Adrenal gland (tissue), 12 donors: Measurements from ENCODE around the gene GAR1. TPM values are rescaled to one million over a fixed set of nuclear protein-coding genes. Genes with fewer than 3 reads are reported as not detected.

ENCODE experiments used
- DNase-seq, 7 donors: peaks; one replicate each; pipeline ENCODE4 v3.0.0-alpha.2; 2019 to 2020
- H3K27ac ChIP-seq, 5 donors: fragments of 200-600 bp; sonication (generic) in 4 of 5; 1 replicate in 3 of 5; 2 replicates in 2 of 5; pipeline versions ENCODE4 v1.5.1 to v1.8.0; 2016 to 2020; ENCODE audit warnings: mild to moderate bottlenecking in 1 of 5
- H3K27me3 ChIP-seq: fragments of 200-600 bp; 2 replicates; pipeline ENCODE4 v1.8.0; 2021
- H3K36me3 ChIP-seq, 2 donors: fragments of 200-600 bp; replicated peaks in 1 of 2; 1 replicate in 1 of 2; 2 replicates in 1 of 2; pipeline versions ENCODE4 v1.5.1 to v1.8.0; 2018 to 2022
- H3K4me1 ChIP-seq, 2 donors: fragments of 200-600 bp; replicated peaks in 1 of 2; 1 replicate in 1 of 2; 2 replicates in 1 of 2; pipeline versions ENCODE4 v1.5.1 to v1.8.0; 2018 to 2021
- H3K4me3 ChIP-seq, 4 donors: fragments of 200-600 bp; sonication (generic) in 3 of 4; one replicate each; pipeline ENCODE4 v1.5.1; 2016 to 2018
- H3K9me3 ChIP-seq, 3 donors: fragments of 200-600 bp; sonication (generic) in 1 of 3; replicated peaks in 1 of 3; 1 replicate in 2 of 3; 2 replicates in 1 of 3; pipeline versions ENCODE4 v1.5.1 to v1.8.0; 2016 to 2021
- POLR2A ChIP-seq, 2 donors: fragments of 450-650 bp; IDR thresholded peaks; one replicate each; pipeline ENCODE4 v1.6.1; 2017; ENCODE audit warnings: antibody characterized with exemption in 2 of 2, mild to moderate bottlenecking in 2 of 2, moderate library complexity in 1 of 2
- WGBS, 4 donors: extraction: QIAGEN DNeasy Blood & Tissue Kit in 2 of 4; methylation state at CpG; one replicate each; pipeline versions ENCODE4 v1.1.5 to v1.1.7; 2013 to 2017; 5-methylcytosine and 5-hydroxymethylcytosine counted together
- intact Hi-C, 2 donors: fragments of 100-400 bp; cut with DNase I; formaldehyde crosslinking; loops; one replicate each; pipeline versions ENCODE4 v1.14.1 to v1.15.0; 2022 to 2023
- polyA plus RNA-seq, 3 donors: library from polyadenylated mRNA; stranded (reverse); fragments of 200-250 nt in 2 of 3; fragments of 350-450 nt in 1 of 3; fragmentation: Illumina TruSeq in 1 of 3; extraction: RNeasy Lipid Tissue Mini Kit (QIAGEN cat#74804) in 1 of 3; gene quantifications; one replicate each; pipeline ENCODE4 v1.2.3, GENCODE V29; 2013 to 2014
- total RNA-seq, 9 donors: library from RNA; depleted of rRNA in 4 of 9; stranded (reverse); fragments of >200 nt in 4 of 9; fragments of 120-200 nt in 1 of 9; fragmentation: NEBNext Ultra II Directional in 1 of 9; extraction: Animal tissue kit (Norgen Biotek cat#: 25700) in 1 of 9; gene quantifications; one replicate each; pipeline versions ENCODE4 v1.1.0 to v1.2.4, GENCODE V29; 2013 to 2023
- TF ChIP-seq, protein P1 (sequence below), 6 experiments: fragments of 450-650 bp in 4 of 6; fragments of 200-600 bp in 2 of 6; sonication (generic) in 1 of 6; IDR thresholded peaks; 1 replicate in 5 of 6; 2 replicates in 1 of 6; pipeline versions ENCODE4 v1.5.1 to v1.8.0; 2016 to 2021; ENCODE audit warnings: antibody characterized with exemption in 6 of 6, mild to moderate bottlenecking in 2 of 6, moderate library complexity in 1 of 6
- donor health status: healthy with polysubstance abuse.
- donor health status: Bipolar disorder and iron deficiency.
- donor health status: DM: yes; HTN: yes; CAD: no.
- donor health status: DM: no; HTN: no; CAD: no.
- donor health status: DM: no; HTN: no; CAD: no.
- donor health status: DM: yes; HTN: yes; CAD: no.

The GAR1 gene
- total and polyA plus RNA-seq, 12 donors = 0.97 to 31.6 (median 15.0) TPM

DNA sequence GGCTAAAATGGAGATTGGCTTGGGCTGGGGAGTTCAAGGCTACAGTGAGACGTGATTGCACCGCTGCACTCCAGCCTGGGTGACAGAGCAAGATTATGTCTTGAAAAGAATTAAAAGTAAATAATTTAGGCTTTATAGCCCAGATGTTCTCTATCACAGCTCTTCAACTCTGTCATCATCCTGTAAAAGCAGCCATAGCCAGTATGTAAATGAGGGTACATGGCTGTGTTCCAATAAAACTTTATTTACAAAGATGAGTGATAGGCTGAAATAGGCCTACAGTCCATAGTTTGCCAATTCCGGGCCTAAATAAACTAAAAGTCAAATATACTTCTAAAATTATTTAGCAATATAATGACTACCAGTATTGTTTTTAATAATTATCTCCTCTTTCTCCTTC lies 21.4 kb downstream of the GAR1 start:
- Histone ChIP-seq H3K4me1 (no peaks in the 10 kb centered on the region), H3K36me3 (no peaks in the 10 kb centered on the region), H3K27me3 (no peaks in the 10 kb centered on the region), H3K4me3 (no peak overlapping the region), H3K9me3 (no peaks in the 10 kb centered on the region), H3K27ac (no peak overlapping the region)
- no peak for DNase-seq
- 79 to 88% (median 82%) methylated on average over 3 of the region's 3 CpGs for WGBS, 4 donors
- intact Hi-C loops = no loop called here
- TF ChIP-seq, protein P1, sequence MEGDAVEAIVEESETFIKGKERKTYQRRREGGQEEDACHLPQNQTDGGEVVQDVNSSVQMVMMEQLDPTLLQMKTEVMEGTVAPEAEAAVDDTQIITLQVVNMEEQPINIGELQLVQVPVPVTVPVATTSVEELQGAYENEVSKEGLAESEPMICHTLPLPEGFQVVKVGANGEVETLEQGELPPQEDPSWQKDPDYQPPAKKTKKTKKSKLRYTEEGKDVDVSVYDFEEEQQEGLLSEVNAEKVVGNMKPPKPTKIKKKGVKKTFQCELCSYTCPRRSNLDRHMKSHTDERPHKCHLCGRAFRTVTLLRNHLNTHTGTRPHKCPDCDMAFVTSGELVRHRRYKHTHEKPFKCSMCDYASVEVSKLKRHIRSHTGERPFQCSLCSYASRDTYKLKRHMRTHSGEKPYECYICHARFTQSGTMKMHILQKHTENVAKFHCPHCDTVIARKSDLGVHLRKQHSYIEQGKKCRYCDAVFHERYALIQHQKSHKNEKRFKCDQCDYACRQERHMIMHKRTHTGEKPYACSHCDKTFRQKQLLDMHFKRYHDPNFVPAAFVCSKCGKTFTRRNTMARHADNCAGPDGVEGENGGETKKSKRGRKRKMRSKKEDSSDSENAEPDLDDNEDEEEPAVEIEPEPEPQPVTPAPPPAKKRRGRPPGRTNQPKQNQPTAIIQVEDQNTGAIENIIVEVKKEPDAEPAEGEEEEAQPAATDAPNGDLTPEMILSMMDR (IDR thresholded peaks at IDR 0.05) = no peak
- no peak for TF ChIP-seq POLR2A (IDR thresholded peaks at IDR 0.05)

DNA sequence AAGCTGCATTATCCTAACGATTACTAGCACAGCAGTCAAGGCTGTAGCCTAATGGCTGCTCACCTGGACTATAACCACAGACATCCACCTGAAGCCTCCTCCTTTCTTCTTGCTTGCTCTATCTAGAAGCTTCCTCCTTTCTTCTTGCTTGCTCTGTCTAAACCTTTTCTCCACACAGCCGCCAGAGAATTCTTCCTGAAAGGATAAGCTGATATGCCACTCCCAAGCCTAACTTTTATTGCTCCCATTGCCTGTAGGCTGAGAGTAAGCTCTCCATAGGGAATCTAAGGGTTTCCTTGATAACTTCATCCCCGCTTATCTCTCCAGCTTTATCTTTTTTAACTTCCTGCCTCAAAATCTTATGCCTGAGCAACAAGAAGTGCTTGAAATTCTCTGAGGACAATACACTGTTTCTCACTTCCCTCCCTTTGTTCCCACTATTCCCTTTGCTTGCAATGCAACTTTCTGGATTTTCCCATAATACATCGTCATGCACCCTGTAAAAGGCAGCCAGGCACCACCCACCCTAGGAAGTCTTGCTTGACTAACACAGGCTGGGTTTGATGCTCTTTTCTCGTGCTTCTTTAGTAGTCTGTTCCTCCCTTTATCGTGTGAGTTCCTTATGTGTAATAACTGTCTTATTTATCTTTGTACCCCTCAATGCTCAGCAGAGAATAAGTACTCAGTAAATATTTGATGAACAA lies 31.0 kb downstream of the GAR1 start:
- 56 to 71% (median 66%) methylated on average over 6 of the region's 6 CpGs for WGBS, 4 donors
- Histone ChIP-seq H3K27me3 (no peaks in the 10 kb centered on the region), H3K36me3 (no peaks in the 10 kb centered on the region), H3K4me1 (no peaks in the 10 kb centered on the region), H3K9me3 (no peaks in the 10 kb centered on the region), H3K27ac (no peak overlapping the region), H3K4me3 (no peak overlapping the region)
- intact Hi-C loops = no loop called here
- DNase-seq = no peak
- TF ChIP-seq, protein P1 (IDR thresholded peaks at IDR 0.05) = no peak

DNA sequence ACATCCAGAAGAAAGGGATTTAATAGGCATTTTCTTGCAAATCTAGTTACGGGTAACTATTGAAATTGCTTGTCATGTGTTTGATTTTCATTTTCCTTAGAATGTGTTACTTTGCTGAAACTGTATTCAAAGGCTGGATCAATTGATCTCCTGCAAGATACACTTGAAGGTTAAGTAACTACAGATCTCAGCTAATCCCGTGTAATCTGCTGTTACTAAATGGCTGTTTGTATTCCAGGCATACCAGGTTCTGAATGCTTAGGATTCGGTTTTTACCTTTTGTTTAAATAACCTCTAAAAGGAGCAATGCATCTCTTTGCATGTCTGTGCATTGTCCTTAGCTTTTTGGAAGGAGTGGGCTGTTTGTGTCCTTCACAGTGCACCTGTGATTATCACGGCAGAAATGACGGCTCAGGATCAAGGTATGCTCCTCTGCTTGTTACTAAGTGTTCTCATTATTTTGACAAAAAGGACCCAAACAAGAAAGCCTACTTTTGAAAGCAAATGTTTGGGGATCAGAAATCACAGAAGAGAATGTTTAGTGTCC lies 32.4 kb downstream of the GAR1 start, which contains the start of gene LRIT3:
Gene LRIT3 (plus strand): TSS at position 212 of the 547 bp plus-strand sequence. CDS start 95 bp downstream, at position 307.
- Histone ChIP-seq H3K27me3 (no peaks in the 10 kb centered on the region), H3K9me3 (no peaks in the 10 kb centered on the region), H3K4me3 (no peak within 1 kb of the TSS), H3K4me1 (no peaks in the 10 kb centered on the region), H3K36me3 (no peaks in the 10 kb centered on the region), H3K27ac (no peak within 1 kb of the TSS)
- WGBS, 4 donors = 81 to 90% (median 84%) methylated on average over 5 of the region's 5 CpGs
- DNase-seq = no peak
- intact Hi-C loops = no loop called here
- TF ChIP-seq, protein P1 (IDR thresholded peaks at IDR 0.05) = no peak
- TF ChIP-seq POLR2A (IDR thresholded peaks at IDR 0.05) = no peak

DNA sequence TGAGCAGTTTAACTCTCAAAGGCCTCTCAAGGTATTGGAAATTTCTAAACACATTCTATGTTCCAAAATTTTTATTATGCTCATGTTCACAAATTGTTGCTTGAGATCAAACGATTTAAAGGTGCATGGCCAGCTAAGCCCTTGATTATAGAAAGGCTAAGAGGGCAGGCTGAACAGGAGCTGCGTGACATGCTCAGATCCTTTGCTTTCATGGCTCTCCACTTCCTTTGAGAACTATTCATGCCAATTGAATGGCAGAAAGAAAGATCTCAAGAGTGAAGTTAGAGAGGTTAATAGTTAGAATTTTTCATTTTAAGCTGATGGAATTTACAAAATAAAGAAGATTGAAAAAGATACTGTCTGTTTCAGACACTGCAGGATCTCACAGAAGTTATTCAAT lies 32.9 kb downstream of the GAR1 start:
- H3K4me3 ChIP-seq = no peak overlapping the region

More for the DNA sequence above, 32.9 kb downstream of the GAR1 start:
- intact Hi-C loops = no loop called here
- no peaks in the 10 kb centered on the region for H3K36me3 ChIP-seq
- H3K4me1 ChIP-seq = no peaks in the 10 kb centered on the region
- H3K27me3 ChIP-seq = no peaks in the 10 kb centered on the region
- 69 to 80% (median 78%) methylated on average over 2 of the region's 2 CpGs for WGBS, 4 donors
- H3K27ac ChIP-seq = no peak overlapping the region
- H3K9me3 ChIP-seq = no peaks in the 10 kb centered on the region
- TF ChIP-seq, protein P1 (IDR thresholded peaks at IDR 0.05) = no peak
- no peak for TF ChIP-seq POLR2A (IDR thresholded peaks at IDR 0.05)
- no peak for DNase-seq
